ENCODE data around the gene PTPRC. TPM values are rescaled to one million over a fixed set of nuclear protein-coding genes. Genes with fewer than 3 reads are reported as not detected.
A peak's percentile ranks its signal among the peaks of the same experiment; 100 is the strongest.

The PTPRC gene
- total RNA-seq, 2 donors from 2014 or later: 11.2 to 18.7 TPM

GRCh38 chr1:198696211-198696610 lies 57.4 kb downstream of the PTPRC start:
- no peaks in the 10 kb centered on the region for H3K9me3 ChIP-seq
- intact Hi-C loops (cut with DNase I): no loop called here
- H3K27ac ChIP-seq: no peak overlapping the region
- H3K4me1 ChIP-seq: no peaks in the 10 kb centered on the region
- no peak overlapping the region for H3K4me3 ChIP-seq
- no peaks in the 10 kb centered on the region for H3K36me3 ChIP-seq
- TF ChIP-seq CTCF (IDR thresholded peaks at IDR 0.05): no peak
- no peak overlapping the region for H3K9ac ChIP-seq (ENCODE audit: low read depth in 2 of 2, low read length in 2 of 2)
- H3K27me3 ChIP-seq: no peaks in the 10 kb centered on the region
- DNase-seq: no peak

GRCh38 chr1:198699167-198700015 lies 60.6 kb downstream of the PTPRC start:
- intact Hi-C loops (cut with DNase I): no loop called here
- Histone ChIP-seq H3K9me3 (no peaks in the 10 kb centered on the region), H3K27me3 (no peaks in the 10 kb centered on the region), H3K4me1 (no peaks in the 10 kb centered on the region), H3K4me3 (no peak overlapping the region), H3K36me3 (no peaks in the 10 kb centered on the region), H3K9ac (ENCODE audit: low read depth in 2 of 2, low read length in 2 of 2) (no peak overlapping the region), H3K27ac (no peak overlapping the region)
- DNase-seq: peak; percentile 61
- TF ChIP-seq CTCF (IDR thresholded peaks at IDR 0.05): peak; percentile 57

GRCh38 chr1:198700016-198700392 lies 61.2 kb downstream of the PTPRC start:
- H3K27ac ChIP-seq: no peak overlapping the region
- no peak for TF ChIP-seq CTCF (IDR thresholded peaks at IDR 0.05)
- H3K4me1 ChIP-seq: no peaks in the 10 kb centered on the region
- no peak overlapping the region for H3K4me3 ChIP-seq
- H3K27me3 ChIP-seq: no peaks in the 10 kb centered on the region
- no peaks in the 10 kb centered on the region for H3K9me3 ChIP-seq
- no peak overlapping the region for H3K9ac ChIP-seq (ENCODE audit: low read depth in 2 of 2, low read length in 2 of 2)
- DNase-seq: no peak
- H3K36me3 ChIP-seq: no peaks in the 10 kb centered on the region
- intact Hi-C loops (cut with DNase I): no loop called here

- no peak overlapping the region for H3K9ac ChIP-seq (ENCODE audit: low read depth in 2 of 2, low read length in 2 of 2)
- intact Hi-C loops (cut with DNase I): no loop called here
- no peaks in the 10 kb centered on the region for H3K4me1 ChIP-seq
- no peak overlapping the region for H3K27ac ChIP-seq
- no peak for TF ChIP-seq CTCF (IDR thresholded peaks at IDR 0.05)
- no peak overlapping the region for H3K4me3 ChIP-seq
- H3K36me3 ChIP-seq: no peaks in the 10 kb centered on the region
- no peaks in the 10 kb centered on the region for H3K9me3 ChIP-seq
- DNase-seq: no peak
- H3K27me3 ChIP-seq: no peaks in the 10 kb centered on the region
Observed at GRCh38 chr1:198700396-198700795, 61.6 kb downstream of the PTPRC start.

GRCh38 chr1:198701250-198701649 lies 62.4 kb downstream of the PTPRC start:
- H3K36me3 ChIP-seq: no peaks in the 10 kb centered on the region
- no peak for DNase-seq
- H3K27ac ChIP-seq: no peak overlapping the region
- H3K27me3 ChIP-seq: no peaks in the 10 kb centered on the region
- H3K4me1 ChIP-seq: no peaks in the 10 kb centered on the region
- no peak for TF ChIP-seq CTCF (IDR thresholded peaks at IDR 0.05)
- intact Hi-C loops (cut with DNase I): no loop called here
- no peaks in the 10 kb centered on the region for H3K9me3 ChIP-seq
- H3K9ac ChIP-seq (ENCODE audit: low read depth in 2 of 2, low read length in 2 of 2): no peak overlapping the region
- H3K4me3 ChIP-seq: no peak overlapping the region

All from colonic mucosa (tissue), 4 donors.